Activated gamma-delta T cell treated with anti-CD3 and anti-CD28 coated beads, Interleukin-2, amount 50 U/mL, for 16 hours (primary cell): ENCODE results near the gene OR4F3.
"Not testable (repeated sequence)": the region's sequence is repeated elsewhere in the genome, so short reads cannot be mapped to it uniquely, and the experiment has no call there.

Experiments
- DNase-seq: peaks from one replicate; pipeline ENCODE4 v3.0.0-alpha.2; 2020; ENCODE audit warnings: low read depth

The OR4F3 gene

GRCh38 chr5:181366968-181367367 lies at the start of gene OR4F3:
Gene OR4F3 (plus strand): TSS chr5:181367268.
- not testable (repeated sequence) for DNase-seq
